Activated CD8-positive, alpha-beta T cell treated with anti-CD3 and anti-CD28 coated beads for 36 hours (primary cell): ENCODE data around the gene CCDC92B. TPM values are rescaled to one million over a fixed set of nuclear protein-coding genes. Genes with fewer than 3 reads are reported as not detected.

Source experiments
- ATAC-seq: fragments of 200-7000 bp; cut with Tn5 transposase; one replicate; pipeline ENCODE4 v1.10.0; 2021; ENCODE audit warnings: mild to moderate bottlenecking, moderate library complexity
- CTCF ChIA-PET: fragments of 350-600 bp; sonication (Branson Sonifier 250); formaldehyde crosslinking; loops from one replicate; lab custom pipeline; 2021; ENCODE audit warnings: antibody characterized with exemption; lab: Charles Lee
- POLR2A ChIA-PET: fragments of 350-600 bp; sonication (Branson Sonifier 250); formaldehyde crosslinking; loops from one replicate; lab custom pipeline; 2021; ENCODE audit warnings: antibody characterized with exemption; lab: Charles Lee
- DNase-seq: peaks from one replicate; pipeline ENCODE4 v3.0.0-alpha.2; 2020
- H3K27ac Mint-ChIP-seq: one replicate; pipeline ENCODE4 v1.8.0; 2021; ENCODE audit warnings: mild to moderate bottlenecking, mixed read lengths
- H3K27me3 Mint-ChIP-seq: one replicate; pipeline ENCODE4 v1.8.0; 2021; ENCODE audit warnings: mixed read lengths
- H3K36me3 Mint-ChIP-seq: one replicate; pipeline ENCODE4 v1.8.0; 2021; ENCODE audit warnings: low read depth, mixed read lengths
- H3K4me1 Mint-ChIP-seq: one replicate; pipeline ENCODE4 v1.8.0; 2021; ENCODE audit warnings: low read depth, mixed read lengths
- H3K4me3 Mint-ChIP-seq: one replicate; pipeline ENCODE4 v1.8.0; 2021; ENCODE audit warnings: mild to moderate bottlenecking, moderate library complexity, mixed read lengths
- H3K9me3 Mint-ChIP-seq: one replicate; pipeline ENCODE4 v1.8.0; 2021; ENCODE audit warnings: mixed read lengths
- intact Hi-C: fragments of 100-400 bp; cut with micrococcal nuclease; formaldehyde crosslinking; loops from one replicate; pipeline ENCODE4 v1.10.0; 2022
- total RNA-seq, 2 experiments: library from RNA; stranded (reverse); gene quantifications; one replicate each; pipeline ENCODE4 v1.2.3, GENCODE V29; 2021
- TF ChIP-seq, protein P1 (sequence below): fragments of 200-600 bp; IDR thresholded peaks from one replicate; pipeline ENCODE4 v1.8.0; 2022; ENCODE audit warnings: antibody characterized with exemption, mild to moderate bottlenecking

Gene CCDC92B
- total RNA-seq, 2 experiments from 2014 or later: 0.09 TPM; not detected in 1

DNA sequence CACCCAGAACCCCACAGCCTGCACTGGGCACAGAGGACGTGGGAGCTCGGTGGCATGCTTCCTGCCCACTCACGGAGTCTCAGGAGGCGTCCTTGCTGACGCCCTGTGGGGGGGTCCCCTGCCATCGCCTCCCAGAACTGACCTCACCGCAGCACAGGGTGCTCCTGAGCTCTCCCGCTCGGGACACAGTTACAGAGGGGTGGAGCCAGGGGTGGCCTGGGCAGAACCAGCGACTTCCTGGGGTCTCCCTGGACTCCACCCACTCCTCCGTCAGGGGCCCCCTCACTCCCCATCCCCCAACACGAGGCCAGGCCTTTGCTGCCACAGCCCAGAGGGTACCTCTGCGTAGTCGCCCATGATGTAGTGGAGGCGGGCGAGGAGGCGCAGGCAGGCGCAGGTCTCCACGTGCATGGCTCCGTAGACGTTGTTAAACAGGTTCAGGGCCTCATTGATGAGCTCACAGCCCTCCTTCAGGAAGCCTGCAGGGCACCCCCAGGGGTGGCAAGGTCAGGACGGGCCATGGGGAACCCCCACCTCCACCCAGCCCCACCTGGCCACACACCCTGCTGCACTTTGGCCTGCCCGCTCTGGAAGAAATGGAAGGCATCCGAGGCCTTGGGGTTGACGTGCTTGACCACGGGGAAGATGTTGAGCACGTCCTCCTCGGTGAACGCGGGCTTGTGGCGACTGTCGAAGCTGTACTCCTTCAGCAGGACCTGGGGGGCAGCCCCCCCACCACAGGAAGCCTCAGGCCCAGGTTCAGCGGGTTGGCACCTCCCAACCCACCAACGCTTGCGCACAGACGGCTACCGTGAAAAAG lies 55.7 kb downstream of the CCDC92B start:
- TF ChIP-seq, protein P1, sequence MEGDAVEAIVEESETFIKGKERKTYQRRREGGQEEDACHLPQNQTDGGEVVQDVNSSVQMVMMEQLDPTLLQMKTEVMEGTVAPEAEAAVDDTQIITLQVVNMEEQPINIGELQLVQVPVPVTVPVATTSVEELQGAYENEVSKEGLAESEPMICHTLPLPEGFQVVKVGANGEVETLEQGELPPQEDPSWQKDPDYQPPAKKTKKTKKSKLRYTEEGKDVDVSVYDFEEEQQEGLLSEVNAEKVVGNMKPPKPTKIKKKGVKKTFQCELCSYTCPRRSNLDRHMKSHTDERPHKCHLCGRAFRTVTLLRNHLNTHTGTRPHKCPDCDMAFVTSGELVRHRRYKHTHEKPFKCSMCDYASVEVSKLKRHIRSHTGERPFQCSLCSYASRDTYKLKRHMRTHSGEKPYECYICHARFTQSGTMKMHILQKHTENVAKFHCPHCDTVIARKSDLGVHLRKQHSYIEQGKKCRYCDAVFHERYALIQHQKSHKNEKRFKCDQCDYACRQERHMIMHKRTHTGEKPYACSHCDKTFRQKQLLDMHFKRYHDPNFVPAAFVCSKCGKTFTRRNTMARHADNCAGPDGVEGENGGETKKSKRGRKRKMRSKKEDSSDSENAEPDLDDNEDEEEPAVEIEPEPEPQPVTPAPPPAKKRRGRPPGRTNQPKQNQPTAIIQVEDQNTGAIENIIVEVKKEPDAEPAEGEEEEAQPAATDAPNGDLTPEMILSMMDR: no peak
- ATAC-seq (no peak), DNase-seq (no peak)
- Mint-ChIP-seq H3K4me1 (peaks cover 4% of the 10 kb centered on the region), H3K27me3 (no peaks in the 10 kb centered on the region), H3K27ac (no peak overlapping the region), H3K36me3 (peaks cover 15% of the 10 kb centered on the region), H3K9me3 (no peaks in the 10 kb centered on the region), H3K4me3 (no peak overlapping the region)
- intact Hi-C loops: no loop called here
- ChIA-PET CTCF (interaction anchor here (1.7 kb wide), 1 partner anchor 18 kb away, joined by 4 read pairs; no protein-coding TSS in a partner anchor), POLR2A (interaction anchor here (1.1 to 3.3 kb wide), 3 partner anchors 9 to 15 kb away, joined by 3 to 16 read pairs (median 4); no protein-coding TSS in a partner anchor)

- Mint-ChIP-seq H3K4me3 (no peak overlapping the region), H3K27me3 (no peaks in the 10 kb centered on the region), H3K36me3 (peaks cover 13% of the 10 kb centered on the region), H3K4me1 (peaks cover 8% of the 10 kb centered on the region), H3K27ac (no peak overlapping the region), H3K9me3 (no peaks in the 10 kb centered on the region)
- ATAC-seq (no peak), DNase-seq (no peak)
- intact Hi-C loops: no loop called here
- CTCF ChIA-PET: interaction anchor here (1.7 kb wide), 1 partner anchor 17 kb away, joined by 4 read pairs; no protein-coding TSS in a partner anchor
- TF ChIP-seq, protein P1: no peak
- POLR2A ChIA-PET: interaction anchor here (0.6 to 1.3 kb wide), 3 partner anchors 10 to 655 kb away, joined by 3 to 4 read pairs (median 3); no protein-coding TSS in a partner anchor
These were observed 56.7 kb downstream of the CCDC92B start for GRCh38 chr17:2692781-2693135.

- ChIA-PET CTCF (interaction anchor here (1.7 kb wide), 1 partner anchor 17 kb away, joined by 4 read pairs; no protein-coding TSS in a partner anchor), POLR2A (interaction anchor here (1.3 kb wide), 1 partner anchor 14 kb away, joined by 4 read pairs; no protein-coding TSS in a partner anchor)
- no peak for ATAC-seq
- Mint-ChIP-seq H3K27ac (no peak overlapping the region), H3K9me3 (no peaks in the 10 kb centered on the region), H3K4me3 (no peak overlapping the region), H3K4me1 (peaks cover 10% of the 10 kb centered on the region), H3K36me3 (peaks cover 13% of the 10 kb centered on the region), H3K27me3 (no peaks in the 10 kb centered on the region)
- TF ChIP-seq, protein P1: no peak
- DNase-seq: no peak
- intact Hi-C loops: no loop called here
These were observed 57.3 kb downstream of the CCDC92B start for GRCh38 chr17:2691965-2692780.

GRCh38 chr17:2691069-2691871 lies 58.2 kb downstream of the CCDC92B start:
- CTCF ChIA-PET: no interaction called here
- Mint-ChIP-seq H3K27me3 (no peaks in the 10 kb centered on the region), H3K9me3 (no peaks in the 10 kb centered on the region), H3K36me3 (peaks cover 13% of the 10 kb centered on the region), H3K4me1 (peaks cover 10% of the 10 kb centered on the region), H3K4me3 (no peak overlapping the region), H3K27ac (no peak overlapping the region)
- intact Hi-C loops: no loop called here
- TF ChIP-seq, protein P1: no peak
- POLR2A ChIA-PET: interaction anchor here (0.6 kb wide), 1 partner anchor 37 kb away, joined by 3 read pairs; no protein-coding TSS in a partner anchor
- no peak for DNase-seq
- no peak for ATAC-seq
